Endothelial cell of umbilical vein (primary cell): Measurements from ENCODE around the gene NEK7. TPM values are rescaled to one million over a fixed set of nuclear protein-coding genes. Genes with fewer than 3 reads are reported as not detected.

Experiments used
- BruUV-seq: library from RNA; stranded (reverse); fragments of 400-500 nt; replicated peaks from 2 replicates; lab custom pipeline; 2021; lab: Mats Ljungman, UMichigan
- CTCF ChIA-PET: fragments of 300-600, 350-600 bp; sonication (Branson Sonifier 250); formaldehyde crosslinking; loops from one replicate; lab custom pipeline; 2021; ENCODE audit warnings: antibody characterized with exemption, inconsistent platforms; lab: Charles Lee
- POLR2A ChIA-PET: fragments of 300-600, 350-600 bp; sonication (Branson Sonifier 250); formaldehyde crosslinking; loops from one replicate; lab custom pipeline; 2021; ENCODE audit warnings: antibody characterized with exemption, inconsistent platforms; lab: Charles Lee
- DNase-seq: peaks from one replicate; pipeline ENCODE4 v3.0.0-alpha.2; 2011; ENCODE audit warnings: low read depth, low spot score
- FAIRE-seq: peaks from 2 replicates; lab custom pipeline; 2011; peaks lifted over from hg19 to GRCh38; lab: Jason Lieb, UNC
- H2AFZ ChIP-seq: 2 replicates; pipeline ENCODE4 v1.6.0; 2012; ENCODE audit warnings: low read depth, low read length, control low read depth, inconsistent platforms
- H3K27ac ChIP-seq: 2 replicates; pipeline ENCODE4 v1.5.1; 2011; ENCODE audit warnings: low read depth, mild to moderate bottlenecking, control low read depth, low read length, moderate library complexity; ENCODE audit not compliant: insufficient read depth
- H3K27me3 ChIP-seq, 2 experiments: 2 replicates each; pipeline versions ENCODE4 v1.6.0 to v1.6.1; 2011; ENCODE audit warnings: low read length in 2 of 2, mixed read lengths in 1 of 2; ENCODE audit not compliant: control insufficient read depth in 2 of 2, insufficient read depth in 2 of 2
- H3K36me3 ChIP-seq, 2 experiments: 2 replicates in 1 of 2; 3 replicates in 1 of 2; pipeline ENCODE4 v1.5.1; 2011; ENCODE audit warnings: low read length in 2 of 2, mild to moderate bottlenecking in 1 of 2, moderate library complexity in 1 of 2; ENCODE audit not compliant: control insufficient read depth in 2 of 2, insufficient read depth in 2 of 2; ENCODE audit errors: extremely low read depth in 1 of 2
- H3K4me1 ChIP-seq: 3 replicates; pipeline ENCODE4 v1.5.1; 2011; ENCODE audit warnings: mild to moderate bottlenecking, low read length; ENCODE audit not compliant: control insufficient read depth, insufficient read depth; ENCODE audit errors: extremely low read depth
- H3K4me2 ChIP-seq: 2 replicates; pipeline ENCODE4 v1.6.1; 2011; ENCODE audit warnings: low read length, control low read depth, mixed read lengths; ENCODE audit not compliant: insufficient read depth
- H3K4me3 ChIP-seq, 3 experiments: fragments of 200-600 bp in 1 of 3; sonication (generic), shearing (Covaris generic) in 1 of 3; replicated peaks in 1 of 3; 2 replicates each; pipeline ENCODE4 v1.5.1; 2011 to 2016; ENCODE audit warnings: control low read depth in 3 of 3, low read length in 3 of 3, mild to moderate bottlenecking in 2 of 3, inconsistent platforms in 1 of 3, low read depth in 1 of 3, moderate library complexity in 1 of 3; ENCODE audit not compliant: insufficient read depth in 1 of 3
- H3K79me2 ChIP-seq: 2 replicates; pipeline ENCODE4 v1.6.0; 2012; ENCODE audit warnings: low read length, inconsistent platforms; ENCODE audit not compliant: control insufficient read depth, insufficient read depth
- H3K9ac ChIP-seq: replicated peaks from 2 replicates; pipeline ENCODE3; 2011; ENCODE audit warnings: low read length, control low read depth; ENCODE audit not compliant: insufficient read depth; ENCODE audit errors: extremely low read depth
- H3K9me1 ChIP-seq: replicated peaks from 3 replicates; pipeline ENCODE4 v1.6.0; 2011; ENCODE audit warnings: mild to moderate bottlenecking, low read length; ENCODE audit not compliant: control insufficient read depth, insufficient read depth; ENCODE audit errors: extremely low read depth
- H3K9me3 ChIP-seq: replicated peaks from 2 replicates; pipeline ENCODE4 v1.5.1; 2012; ENCODE audit warnings: low read length, inconsistent platforms; ENCODE audit not compliant: control insufficient read depth, insufficient read depth
- H4K20me1 ChIP-seq: replicated peaks from 2 replicates; pipeline ENCODE3; 2011; ENCODE audit warnings: mild to moderate bottlenecking, low read length; ENCODE audit not compliant: control insufficient read depth, insufficient read depth; ENCODE audit errors: extremely low read depth
- EZH2 ChIP-seq: IDR thresholded peaks from 2 replicates; pipeline ENCODE4 v1.6.1; 2012; ENCODE audit warnings: borderline replicate concordance, low read depth, mild to moderate bottlenecking, moderate library complexity, low read length, inconsistent platforms; ENCODE audit not compliant: severe bottlenecking
- FOS ChIP-seq: IDR thresholded peaks from 2 replicates; pipeline ENCODE4 v1.6.1; 2011; ENCODE audit warnings: mild to moderate bottlenecking, low read length, moderate library complexity, borderline replicate concordance; ENCODE audit not compliant: insufficient read depth
- GATA2 ChIP-seq: IDR thresholded peaks from 2 replicates; pipeline ENCODE4 v1.7.0; 2011; ENCODE audit warnings: low read depth, mild to moderate bottlenecking, moderate library complexity, mixed read lengths, low read length; ENCODE audit not compliant: insufficient read length, insufficient read depth
- JUN ChIP-seq: IDR thresholded peaks from 2 replicates; pipeline ENCODE4 v1.6.1; 2011; ENCODE audit warnings: borderline replicate concordance, low read depth; ENCODE audit not compliant: insufficient read length, insufficient read depth
- MYC ChIP-seq: IDR thresholded peaks from one replicate; pipeline ENCODE4 v1.6.1; 2011; ENCODE audit warnings: mild to moderate bottlenecking, low read depth, low read length
- POLR2A ChIP-seq: IDR thresholded peaks from 2 replicates; pipeline ENCODE4 v1.6.1; 2012; ENCODE audit warnings: low read depth, mild to moderate bottlenecking, control low read depth, low read length
- POLR2AphosphoS5 ChIP-seq: IDR thresholded peaks from 2 replicates; pipeline ENCODE4 v1.6.1; 2012; ENCODE audit warnings: low read depth, mild to moderate bottlenecking, control low read depth, low read length, moderate library complexity; ENCODE audit not compliant: insufficient read depth
- dilution Hi-C: fragments of 300-500 bp; cut with MboI; formaldehyde crosslinking; loops from one replicate; pipeline ENCODE4 v1.15.0; 2019; ENCODE audit warnings: low sequenced_read_pairs; ENCODE audit not compliant: extremely low pct_ligation_motif_present
- intact Hi-C: fragments of 100-400 bp; cut with micrococcal nuclease; formaldehyde crosslinking; loops from one replicate; pipeline ENCODE4 v1.10.0; 2022
- polyA plus RNA-seq, 4 experiments: library from polyadenylated mRNA; depleted of rRNA in 3 of 4; stranded (reverse) in 3 of 4; unstranded in 1 of 4; fragments of >200 nt; gene quantifications; 2 replicates each; pipeline versions ENCODE4 v1.2.1 to v1.2.3, GENCODE V29; 2011 to 2012; ENCODE audit warnings: missing spikeins in 1 of 4
- total RNA-seq: library from RNA; stranded (reverse); gene quantifications from 2 replicates; pipeline ENCODE4 v1.2.3, GENCODE V29; 2021
- TF ChIP-seq, protein P1 (sequence below), 2 donors: IDR thresholded peaks; 1 replicate in 1 of 2; 2 replicates in 1 of 2; pipeline ENCODE4 v1.5.1; 2011; ENCODE audit warnings: low read length in 2 of 2, mild to moderate bottlenecking in 2 of 2, moderate library complexity in 2 of 2, control low read depth in 1 of 2, inconsistent platforms in 1 of 2, low read depth in 1 of 2; ENCODE audit not compliant: insufficient read depth in 1 of 2; ENCODE audit errors: extremely low read depth in 1 of 2
- TF ChIP-seq, protein P2 (sequence below): IDR thresholded peaks from 2 replicates; pipeline ENCODE4 v1.6.1; 2011; ENCODE audit not compliant: insufficient read depth, insufficient read length

NEK7 gene
- total and polyA plus RNA-seq, 2 donors (not counting 3 experiments of a cell fraction or from before 2014, with no cell fraction given) = 22.6 to 45.7 TPM

DNA sequence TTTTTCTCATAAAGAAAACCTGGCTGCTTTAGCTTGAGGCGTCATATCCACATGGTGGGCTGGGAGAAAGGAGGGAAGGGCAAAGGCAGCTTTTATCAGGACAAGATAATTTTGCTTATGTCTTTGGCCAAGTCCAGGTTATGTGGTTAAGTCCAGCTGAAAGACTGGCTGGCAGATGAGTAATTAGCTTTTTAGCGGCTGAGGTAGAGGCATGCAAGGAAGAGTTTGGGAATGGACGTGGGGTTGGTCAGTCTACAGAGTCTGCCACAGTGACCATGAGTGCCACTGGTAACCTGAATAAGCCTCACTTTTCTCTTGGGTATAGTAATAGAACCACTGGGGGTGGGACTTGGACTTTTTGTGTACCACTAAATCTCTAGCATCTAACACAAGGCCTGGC lies 39.8 kb downstream of the NEK7 start:
- dilution Hi-C loops (no loop called here), intact Hi-C loops (no loop called here)
- CTCF ChIA-PET = interaction anchor here (0.9 to 1.5 kb wide), 3 partner anchors 13 to 45 kb away, joined by 3 to 6 read pairs (median 4); no protein-coding TSS in a partner anchor
- Histone ChIP-seq H3K9me3 (no peaks in the 10 kb centered on the region), H3K4me2 (no peak overlapping the region), H3K4me1 (no peaks in the 10 kb centered on the region), H3K27ac (no peak overlapping the region), H3K36me3 (no peaks in the 10 kb centered on the region), H3K9ac (no peak overlapping the region), H3K27me3 (no peaks in the 10 kb centered on the region), H2AFZ (no peak overlapping the region), H3K9me1 (no peaks in the 10 kb centered on the region), H4K20me1 (peaks cover 9% of the 10 kb centered on the region), H3K79me2 (peaks cover 84% of the 10 kb centered on the region), H3K4me3 (no peak overlapping the region)
- no peak for DNase-seq
- TF ChIP-seq GATA2 = no peak
- TF ChIP-seq FOS = no peak
- TF ChIP-seq POLR2A = no peak
- POLR2A ChIA-PET = no interaction called here
- no peak for FAIRE-seq
- no TSS peak for BruUV-seq

- no peak overlapping the region for H3K27ac ChIP-seq
- POLR2A ChIA-PET = no interaction called here
- H3K36me3 ChIP-seq = no peaks in the 10 kb centered on the region
- H3K9me1 ChIP-seq = no peaks in the 10 kb centered on the region
- intact Hi-C loops (no loop called here), dilution Hi-C loops (no loop called here)
- H3K4me2 ChIP-seq = no peak overlapping the region
- no peaks in the 10 kb centered on the region for H3K4me1 ChIP-seq
- no peak for DNase-seq
- no peak for TF ChIP-seq EZH2
- no peak for TF ChIP-seq GATA2
- TF ChIP-seq FOS = no peak
- TF ChIP-seq POLR2AphosphoS5 = no peak
- no peak for TF ChIP-seq JUN
- no peak for TF ChIP-seq MYC
- TF ChIP-seq, protein P1, sequence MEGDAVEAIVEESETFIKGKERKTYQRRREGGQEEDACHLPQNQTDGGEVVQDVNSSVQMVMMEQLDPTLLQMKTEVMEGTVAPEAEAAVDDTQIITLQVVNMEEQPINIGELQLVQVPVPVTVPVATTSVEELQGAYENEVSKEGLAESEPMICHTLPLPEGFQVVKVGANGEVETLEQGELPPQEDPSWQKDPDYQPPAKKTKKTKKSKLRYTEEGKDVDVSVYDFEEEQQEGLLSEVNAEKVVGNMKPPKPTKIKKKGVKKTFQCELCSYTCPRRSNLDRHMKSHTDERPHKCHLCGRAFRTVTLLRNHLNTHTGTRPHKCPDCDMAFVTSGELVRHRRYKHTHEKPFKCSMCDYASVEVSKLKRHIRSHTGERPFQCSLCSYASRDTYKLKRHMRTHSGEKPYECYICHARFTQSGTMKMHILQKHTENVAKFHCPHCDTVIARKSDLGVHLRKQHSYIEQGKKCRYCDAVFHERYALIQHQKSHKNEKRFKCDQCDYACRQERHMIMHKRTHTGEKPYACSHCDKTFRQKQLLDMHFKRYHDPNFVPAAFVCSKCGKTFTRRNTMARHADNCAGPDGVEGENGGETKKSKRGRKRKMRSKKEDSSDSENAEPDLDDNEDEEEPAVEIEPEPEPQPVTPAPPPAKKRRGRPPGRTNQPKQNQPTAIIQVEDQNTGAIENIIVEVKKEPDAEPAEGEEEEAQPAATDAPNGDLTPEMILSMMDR (IDR thresholded peaks at IDR 0.05; ENCODE audit: extremely low read depth in 1 of 2, insufficient read depth in 1 of 2, low read depth in 1 of 2, low read length in 2 of 2) = no peak
- no peak for TF ChIP-seq POLR2A
- TF ChIP-seq, protein P2, sequence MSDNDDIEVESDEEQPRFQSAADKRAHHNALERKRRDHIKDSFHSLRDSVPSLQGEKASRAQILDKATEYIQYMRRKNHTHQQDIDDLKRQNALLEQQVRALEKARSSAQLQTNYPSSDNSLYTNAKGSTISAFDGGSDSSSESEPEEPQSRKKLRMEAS = no peak
- no TSS peak for BruUV-seq
- H3K9ac ChIP-seq = no peak overlapping the region
- no peaks in the 10 kb centered on the region for H3K9me3 ChIP-seq
- H3K27me3 ChIP-seq = no peaks in the 10 kb centered on the region
- H2AFZ ChIP-seq = no peak overlapping the region
- H3K4me3 ChIP-seq = no peak overlapping the region
- no peak for FAIRE-seq
- H4K20me1 ChIP-seq = peaks cover 9% of the 10 kb centered on the region
- H3K79me2 ChIP-seq = peaks cover 86% of the 10 kb centered on the region
- CTCF ChIA-PET = no interaction called here
These were observed 40.5 kb downstream of the NEK7 start for GRCh38 chr1:198197285-198197684.
